Motor neuron (in vitro differentiated cells): Measurements from ENCODE around the gene CELF2. TPM values are rescaled to one million over a fixed set of nuclear protein-coding genes. Genes with fewer than 3 reads are reported as not detected.

ENCODE experiments used
- ATAC-seq, 8 experiments: fragments of 200-7000 bp; cut with Tn5 transposase; replicated peaks in 6 of 8; 2 replicates each; pipeline ENCODE4 v1.8.0; 2021; ENCODE audit warnings: mild to moderate bottlenecking in 8 of 8, moderate library complexity in 8 of 8
- H3K27ac ChIP-seq, 2 donors: fragments of 250-450 bp; sonication (Bioruptor Pico); 2 replicates each; pipeline ENCODE4 v1.9.0; 2021; ENCODE audit warnings: antibody characterized with exemption in 2 of 2, mild to moderate bottlenecking in 2 of 2, moderate library complexity in 1 of 2
- H3K4me1 ChIP-seq, 2 donors: fragments of 250-450 bp; sonication (Bioruptor Pico); replicated peaks in 1 of 2; 2 replicates each; pipeline ENCODE4 v1.6.1; 2021; ENCODE audit warnings: antibody characterized with exemption in 2 of 2, mild to moderate bottlenecking in 2 of 2, moderate library complexity in 1 of 2
- H3K4me3 ChIP-seq, 5 donors: fragments of 250-450 bp; sonication (Bioruptor Pico); 2 replicates each; pipeline ENCODE4 v1.9.0; 2021; ENCODE audit warnings: antibody characterized with exemption in 5 of 5, mild to moderate bottlenecking in 5 of 5, moderate library complexity in 4 of 5
- WGBS, 10 experiments: fragments of 450-650 bp; shearing (Covaris generic); methylation state at CpG; one replicate each; pipeline ENCODE4 v1.0.0; 2022; 5-methylcytosine and 5-hydroxymethylcytosine counted together
- in situ Hi-C, 9 experiments: fragments of 400-800 bp; cut with MboI; loops; one replicate each; pipeline ENCODE4 v1.15.0; 2021; ENCODE audit warnings: low sequenced_read_pairs in 9 of 9, low pct_unique_long_range_greater_than_20kb in 2 of 9; ENCODE audit not compliant: unreplicated experiment in 9 of 9
- total RNA-seq, 8 experiments: library from RNA; unstranded; fragments of 300-600 nt; gene quantifications; 2 replicates each; pipeline versions ENCODE4 v1.2.3 to v1.2.4, GENCODE V29; 2022

Gene CELF2
- total RNA-seq, 8 experiments from 2014 or later = 10.4 to 60.9 (median 15.6) TPM

DNA sequence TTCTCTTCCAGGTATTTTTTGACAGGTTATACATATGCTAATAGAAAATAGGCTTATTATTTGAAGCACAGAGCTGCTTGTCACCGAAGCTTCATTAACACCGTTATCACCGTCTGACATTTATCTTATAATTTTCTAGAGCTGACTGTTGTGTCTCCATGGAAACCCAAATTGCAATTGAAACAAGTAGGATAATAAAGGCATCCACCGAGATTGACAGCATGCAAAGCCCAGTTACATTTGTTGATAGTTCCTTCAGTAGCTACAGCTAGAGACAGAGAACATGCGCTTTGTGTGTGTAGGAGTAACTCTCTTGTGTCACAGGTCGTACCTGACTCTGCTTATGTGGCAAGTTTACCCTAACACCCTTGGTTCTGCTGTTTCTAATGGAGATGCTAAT is 135.6 kb downstream of the CELF2 start:
- Histone ChIP-seq H3K27ac (no peak overlapping the region), H3K4me3 (no peak overlapping the region), H3K4me1 (peaks cover 34 to 51% of the 10 kb centered on the region in 2 donors)
- no peak for ATAC-seq
- in situ Hi-C loops = no loop called here
- 49 to 80% (median 70%) methylated on average over 1 to 6 of the region's 6 CpGs; no CpG with 5 or more reads in 2 of the 10 experiments for WGBS, 10 experiments

DNA sequence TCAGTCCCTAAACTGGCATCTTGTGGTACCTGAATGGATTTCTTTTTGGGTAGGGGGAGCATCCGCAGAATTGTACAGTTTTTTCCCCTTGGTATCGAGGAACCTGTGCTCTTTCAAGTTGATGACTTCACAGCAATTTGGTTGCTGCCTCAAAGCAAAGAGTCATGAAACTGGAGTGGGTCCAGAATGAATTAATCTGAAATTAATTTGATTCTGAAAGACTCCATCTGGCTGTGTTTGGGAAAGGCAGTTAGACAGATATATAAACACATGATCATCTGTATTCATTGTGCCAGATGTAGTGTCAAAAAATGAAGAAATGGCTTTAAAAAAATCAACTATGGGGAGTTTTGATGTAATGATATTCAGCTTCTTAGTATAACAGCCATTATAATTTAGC is 136.1 kb downstream of the CELF2 start:
- whole genome bisulfite sequencing, 10 experiments = 28 to 100% (median 100%) methylated on average over 1 to 2 of the region's 2 CpGs; no CpG with 5 or more reads in 1 of the 10 experiments
- Histone ChIP-seq H3K4me1 (peaks cover 30 to 48% of the 10 kb centered on the region in 2 donors), H3K27ac (no peak overlapping the region), H3K4me3 (no peak overlapping the region)
- in situ Hi-C loops = no loop called here
- ATAC-seq = peak in 2 of 8 experiments; percentile 30 to 35

DNA sequence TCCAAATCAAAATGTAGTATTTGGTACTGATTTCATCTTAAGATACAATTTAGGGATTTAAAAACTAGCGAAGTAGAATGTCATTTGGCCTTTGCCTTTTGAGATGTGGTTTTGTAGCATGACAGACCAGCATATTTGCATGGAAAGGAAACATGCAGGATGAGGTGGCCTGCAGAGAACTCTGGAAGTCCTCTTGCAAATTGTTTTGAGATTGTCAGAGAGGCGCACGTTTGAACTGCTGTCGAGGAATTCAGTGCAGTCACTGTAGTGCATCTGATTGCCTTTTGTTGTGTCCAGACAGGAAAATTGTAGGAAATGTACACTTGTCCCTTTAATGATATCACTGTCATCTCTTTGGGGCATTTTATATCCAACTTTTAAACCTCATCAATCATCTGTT is 136.7 kb downstream of the CELF2 start:
- ATAC-seq = no peak
- Histone ChIP-seq H3K27ac (no peak overlapping the region), H3K4me1 (peaks cover 24 to 42% of the 10 kb centered on the region in 2 donors), H3K4me3 (no peak overlapping the region)
- 17 to 100% (median 62%) methylated on average over 1 to 4 of the region's 4 CpGs; no CpG with 5 or more reads in 3 of the 10 experiments for whole genome bisulfite sequencing, 10 experiments
- in situ Hi-C loops = no loop called here

DNA sequence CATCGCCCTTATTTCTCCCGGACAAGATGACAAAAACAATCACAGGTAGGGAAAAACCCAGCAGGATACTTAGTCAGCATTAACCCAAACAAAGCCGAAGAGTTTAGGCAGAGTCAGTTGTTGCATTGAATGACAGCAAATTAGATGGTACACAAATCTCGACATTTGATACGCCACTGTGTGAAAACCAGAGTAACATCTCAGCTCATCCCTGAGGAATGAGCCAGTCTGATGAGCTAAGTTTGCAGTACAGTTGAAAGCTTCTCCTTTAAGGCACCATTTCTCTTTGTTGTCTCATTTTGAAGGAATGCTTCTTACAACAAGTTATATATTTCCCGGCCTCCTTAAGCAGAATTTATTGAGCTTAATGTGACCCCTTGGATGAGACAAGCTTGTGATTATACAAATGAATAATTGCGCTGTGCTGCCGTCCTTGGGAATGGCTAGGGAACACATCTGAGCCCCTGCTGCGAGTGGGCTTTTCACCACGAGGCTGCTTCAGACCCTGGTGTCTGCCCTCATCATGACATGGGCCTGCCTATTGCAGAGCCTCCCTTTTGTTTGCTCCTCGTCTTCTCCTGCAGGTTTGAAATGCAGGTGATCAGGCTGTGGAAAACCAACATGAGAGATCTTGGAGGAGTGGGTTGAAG is 137.3 kb downstream of the CELF2 start:
- ATAC-seq = peak in 5 of 8 experiments; percentile 48 to 79 (median 76)
- in situ Hi-C loops = no loop called here
- Histone ChIP-seq H3K4me1 (peaks cover 22 to 40% of the 10 kb centered on the region in 2 donors), H3K4me3 (no peak overlapping the region), H3K27ac (no peak overlapping the region)
- 44 to 89% (median 57%) methylated on average over 1 to 10 of the region's 11 CpGs for WGBS, 10 experiments

DNA sequence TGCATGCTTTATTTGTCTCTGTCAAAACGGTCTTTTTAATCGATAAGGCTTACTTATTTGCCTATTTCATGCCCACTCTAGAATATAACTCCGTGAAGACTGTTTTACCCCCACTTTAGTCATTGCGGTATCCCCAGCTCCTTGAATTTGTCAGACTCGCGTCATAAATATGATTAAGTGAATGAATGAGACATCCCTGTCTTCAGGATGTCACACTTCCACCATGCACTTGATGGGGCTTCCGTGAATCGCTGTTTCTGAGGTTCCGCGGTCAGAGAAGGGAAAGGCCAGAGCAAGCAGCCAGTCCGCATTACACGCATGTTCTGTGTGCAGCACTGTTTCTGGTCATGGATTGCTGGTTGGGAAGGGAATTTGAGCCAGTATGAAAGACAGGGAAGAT is 138.8 kb downstream of the CELF2 start:
- peaks cover 22 to 40% of the 10 kb centered on the region in 2 donors for H3K4me1 ChIP-seq
- H3K27ac ChIP-seq = no peak overlapping the region
- ATAC-seq = no peak
- no peak overlapping the region for H3K4me3 ChIP-seq
- 81 to 100% (median 96%) methylated on average over 2 to 11 of the region's 12 CpGs for WGBS, 10 experiments
- in situ Hi-C loops = no loop called here

DNA sequence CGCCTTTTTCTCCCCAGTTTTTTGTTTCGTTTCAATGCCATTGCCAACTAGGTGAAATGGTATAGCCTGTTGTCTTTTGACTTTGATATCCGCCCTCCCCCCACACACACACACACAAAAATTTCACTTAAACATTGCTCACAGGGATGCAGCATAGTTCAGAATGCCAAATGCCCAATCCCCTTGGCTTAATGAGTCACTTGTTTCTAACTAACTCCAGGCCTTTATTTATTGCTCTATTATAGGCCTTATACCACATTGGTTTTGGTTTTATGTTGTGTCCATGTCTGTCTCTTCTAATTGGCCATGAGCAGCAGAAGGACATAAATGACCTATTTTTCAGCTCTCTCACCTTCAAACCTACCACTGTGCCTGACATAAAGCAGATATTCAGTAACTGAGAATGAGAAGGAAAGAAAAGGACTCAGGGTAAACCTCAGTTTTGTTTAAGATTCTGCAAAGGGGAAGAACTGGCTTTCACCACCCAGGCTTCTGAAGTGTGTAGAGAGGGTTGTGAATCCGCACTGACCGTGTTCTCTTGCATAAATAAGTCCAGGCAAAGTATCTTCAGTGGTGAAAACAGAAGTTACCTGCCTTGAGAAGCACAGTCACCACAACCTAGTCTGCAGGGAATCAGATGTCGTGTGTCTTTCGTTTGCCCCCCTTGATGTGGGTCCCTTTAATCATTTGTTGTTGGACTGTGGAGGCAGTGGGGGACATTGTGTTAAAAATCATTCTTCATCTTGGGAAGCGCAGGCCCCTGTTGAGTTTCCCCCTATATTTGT is 139.8 kb downstream of the CELF2 start:
- H3K4me3 ChIP-seq = no peak overlapping the region
- H3K4me1 ChIP-seq = peaks cover 22 to 40% of the 10 kb centered on the region in 2 donors
- in situ Hi-C loops = no loop called here
- no peak for ATAC-seq
- no peak overlapping the region for H3K27ac ChIP-seq
- WGBS, 10 experiments = 19 to 100% (median 95%) methylated on average over 1 to 5 of the region's 8 CpGs; no CpG with 5 or more reads in 3 of the 10 experiments

DNA sequence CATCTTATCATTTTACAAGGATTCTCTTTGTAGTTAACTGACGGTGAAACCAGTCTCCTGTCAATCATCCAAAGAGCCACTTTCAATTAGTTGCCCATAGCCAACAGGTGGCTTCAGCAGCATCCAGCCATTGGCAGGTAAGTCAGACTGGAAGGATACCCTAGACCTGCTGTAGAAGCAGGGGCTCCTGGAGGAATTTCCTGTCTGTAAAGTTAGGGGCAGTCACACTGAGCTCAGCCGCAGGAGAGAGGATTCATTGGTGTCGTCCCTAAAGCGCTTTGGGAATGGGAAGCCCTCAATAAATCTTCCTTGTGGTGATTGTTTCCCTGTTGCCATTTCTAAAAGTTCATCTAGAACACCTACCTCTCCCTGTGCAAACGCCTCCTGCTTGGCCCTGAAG is 140.4 kb downstream of the CELF2 start:
- Histone ChIP-seq H3K4me1 (peaks cover 24 to 36% of the 10 kb centered on the region in 2 donors), H3K4me3 (no peak overlapping the region)

DNA sequence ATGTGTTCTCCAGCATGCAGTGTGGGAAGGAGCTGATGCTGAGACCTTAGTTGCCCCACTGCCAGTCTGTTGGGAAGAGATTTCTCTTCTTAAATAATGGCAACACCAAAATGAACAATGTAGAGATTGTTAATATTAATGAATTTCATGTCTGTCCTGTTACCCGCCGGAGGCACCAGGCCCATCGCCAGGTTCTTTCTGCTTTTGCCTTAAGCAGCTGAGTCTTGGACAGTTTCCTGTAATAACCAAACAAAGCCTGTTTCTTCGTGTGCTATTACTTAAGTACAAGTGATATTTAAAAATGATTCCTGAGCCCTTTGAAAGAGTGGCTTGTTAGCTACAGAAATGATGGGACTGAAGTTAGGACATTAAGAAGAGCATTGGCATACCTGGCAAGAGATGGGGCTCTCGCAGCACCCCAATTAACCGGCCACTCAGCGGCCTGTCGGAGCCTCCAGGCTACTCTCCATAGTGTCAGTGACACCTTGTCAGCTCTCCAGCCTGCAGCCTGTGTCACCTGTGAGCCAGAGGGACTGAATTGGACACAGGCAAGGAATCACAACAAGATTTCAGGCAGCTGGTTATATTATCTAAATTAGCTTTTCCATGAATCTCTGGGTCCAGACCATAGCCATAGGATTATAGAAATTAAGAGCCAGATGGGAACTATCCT is 142.0 kb downstream of the CELF2 start:
- Histone ChIP-seq H3K4me1 (peaks cover 20 to 35% of the 10 kb centered on the region in 2 donors), H3K4me3 (no peak overlapping the region), H3K27ac (no peak overlapping the region)
- 39 to 100% (median 92%) methylated on average over 1 to 5 of the region's 8 CpGs; no CpG with 5 or more reads in 2 of the 10 experiments for WGBS, 10 experiments
- in situ Hi-C loops = no loop called here
- ATAC-seq = no peak

More for the DNA sequence above, 140.4 kb downstream of the CELF2 start:
- no peak for ATAC-seq
- H3K27ac ChIP-seq = no peak overlapping the region
- 61 to 91% (median 89%) methylated on average over 3 to 5 of the region's 5 CpGs; no CpG with 5 or more reads in 4 of the 10 experiments for WGBS, 10 experiments
- in situ Hi-C loops = no loop called here

DNA sequence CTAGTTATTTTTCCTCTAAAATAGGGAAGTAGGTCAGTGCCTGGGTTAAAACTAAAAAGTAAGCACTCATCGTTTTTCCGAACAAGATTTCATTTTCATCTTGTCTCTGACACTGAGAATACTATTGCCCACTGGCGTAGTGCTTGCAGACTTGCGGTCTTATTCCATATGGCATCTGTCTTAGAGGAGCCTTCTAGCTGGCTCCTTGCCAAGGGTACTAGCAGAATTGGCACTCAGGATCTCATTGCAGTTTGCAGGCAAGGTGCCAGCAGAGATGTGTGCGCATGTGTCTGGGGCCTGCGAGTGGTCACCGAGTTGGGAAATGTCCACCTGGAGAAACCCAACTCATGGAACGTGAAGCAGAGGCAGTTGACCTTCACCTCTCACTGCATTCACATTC is 143.4 kb downstream of the CELF2 start:
- no peak for ATAC-seq
- Histone ChIP-seq H3K4me1 (peaks cover 15 to 23% of the 10 kb centered on the region in 2 donors), H3K4me3 (no peak overlapping the region), H3K27ac (no peak overlapping the region)
- in situ Hi-C loops = no loop called here
- WGBS, 10 experiments = 69 to 100% (median 93%) methylated on average over 1 to 8 of the region's 8 CpGs; no CpG with 5 or more reads in 3 of the 10 experiments

DNA sequence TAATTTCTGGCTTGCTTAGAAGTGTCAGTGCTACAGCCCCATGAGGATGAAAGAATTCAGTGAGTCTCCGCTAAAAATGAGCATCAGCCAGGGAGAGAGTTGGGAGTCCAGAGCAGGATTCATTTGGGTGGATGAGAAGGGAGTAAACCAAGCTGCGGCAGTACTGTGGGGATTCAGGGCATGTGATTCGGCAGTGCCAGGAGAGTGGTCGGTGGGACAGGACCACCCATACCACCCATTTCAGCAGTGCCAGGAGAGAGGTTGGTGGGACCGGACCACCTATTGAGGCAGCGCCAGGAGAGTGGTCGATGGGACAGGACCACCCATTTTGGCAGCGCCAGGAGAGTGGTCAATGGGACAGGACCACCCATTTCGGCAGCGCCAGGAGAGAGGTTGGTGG is 144.2 kb downstream of the CELF2 start:
- in situ Hi-C loops = no loop called here
- 73 to 100% (median 100%) methylated on average over 1 to 5 of the region's 10 CpGs; no CpG with 5 or more reads in 2 of the 10 experiments for WGBS, 10 experiments
- no peak overlapping the region for H3K4me3 ChIP-seq
- ATAC-seq = no peak
- peaks cover 22 to 28% of the 10 kb centered on the region in 2 donors for H3K4me1 ChIP-seq
- no peak overlapping the region for H3K27ac ChIP-seq

DNA sequence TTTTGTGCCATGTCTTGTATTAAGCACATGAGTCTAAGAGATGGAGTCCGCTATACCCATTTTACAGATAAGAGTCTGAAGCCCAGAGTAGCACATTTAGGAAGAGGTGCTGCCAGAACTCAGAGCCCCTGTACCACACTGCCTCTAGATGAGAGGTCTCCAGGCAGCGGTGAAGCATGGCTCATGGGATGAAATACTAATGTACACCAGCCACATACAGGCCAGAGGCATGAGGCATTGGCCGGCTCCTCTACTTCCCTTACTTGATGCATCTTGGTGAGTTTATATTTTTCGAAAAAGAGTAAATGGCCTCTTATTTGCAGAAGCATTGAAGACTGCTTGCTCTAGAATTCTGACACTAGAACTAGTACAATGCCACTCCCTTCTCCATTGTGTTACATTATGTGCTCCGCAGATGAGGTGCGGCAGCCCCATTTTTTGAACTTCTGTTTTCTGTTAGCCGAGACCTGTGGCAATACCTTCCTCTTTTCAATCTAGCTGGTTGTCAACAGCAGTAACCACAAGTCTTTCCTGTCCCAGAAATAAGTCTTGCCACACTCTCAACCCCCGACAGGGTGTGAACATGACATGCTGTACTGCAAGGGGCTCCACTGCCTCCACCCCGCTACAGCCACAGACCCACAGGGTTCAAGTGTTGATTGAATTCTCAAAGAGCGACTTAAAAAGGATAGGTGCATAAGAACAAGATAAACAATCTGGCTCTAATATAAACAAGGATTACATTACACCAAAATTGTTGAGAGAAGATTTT is 145.3 kb downstream of the CELF2 start:
- WGBS, 10 experiments = 50 to 95% (median 82%) methylated on average over 1 to 8 of the region's 10 CpGs
- Histone ChIP-seq H3K4me3 (no peak overlapping the region), H3K4me1 (peaks cover 22 to 29% of the 10 kb centered on the region in 2 donors), H3K27ac (no peak overlapping the region)
- in situ Hi-C loops = no loop called here
- no peak for ATAC-seq

DNA sequence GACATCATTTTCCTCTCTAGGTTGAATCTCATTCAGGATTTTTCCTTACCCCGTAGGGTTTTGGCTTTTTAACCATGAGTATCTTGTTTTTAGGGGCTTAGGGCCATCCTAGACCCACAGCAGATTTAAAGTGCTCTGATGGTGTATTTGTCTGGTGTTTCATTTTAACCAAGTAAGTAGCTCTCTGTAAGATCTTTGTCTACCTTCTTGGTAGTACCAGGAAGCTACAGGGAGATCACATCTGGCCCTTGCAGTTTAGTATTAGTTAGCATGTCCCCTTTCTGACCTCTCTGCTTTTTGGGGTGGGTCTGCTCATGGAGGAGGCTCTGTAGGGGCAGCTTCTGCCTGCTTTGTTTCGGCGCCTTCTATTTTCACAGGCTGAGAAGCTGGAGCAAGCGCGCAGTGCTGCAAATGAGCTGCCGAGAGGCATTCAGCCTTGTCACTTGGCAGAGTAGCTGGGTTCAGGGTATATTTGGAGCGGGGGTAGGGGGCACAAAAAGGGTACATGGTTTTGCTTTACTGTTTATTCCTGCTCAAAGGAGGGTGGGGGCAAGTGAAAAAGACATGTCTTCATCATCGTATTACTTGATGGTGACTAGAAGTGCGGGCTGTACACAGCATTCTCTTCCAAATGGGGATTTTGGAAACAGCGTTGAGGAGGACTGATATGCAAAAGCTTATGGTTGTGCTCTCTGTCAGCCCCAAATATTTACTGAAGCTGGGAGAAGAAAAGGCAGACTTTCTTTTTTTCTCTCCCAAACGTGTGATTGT is 146.3 kb downstream of the CELF2 start:
- ATAC-seq = peak in 1 of 8 experiments; percentile 6

More for the DNA sequence above, 146.3 kb downstream of the CELF2 start:
- in situ Hi-C loops = no loop called here
- peak overlapping the region; percentile 49 to 73 (median 55) for H3K4me3 ChIP-seq
- H3K4me1 ChIP-seq = peaks cover 22 to 27% of the 10 kb centered on the region in 2 donors
- peak overlapping the region in 1 of 2 donors; percentile 69 for H3K27ac ChIP-seq
- 0 to 57% (median 9%) methylated on average over 1 to 11 of the region's 11 CpGs for WGBS, 10 experiments
